GM21381 (cell line): ENCODE data around the gene CCDC40.
"Not testable (repeated sequence)": the region's sequence is repeated elsewhere in the genome, so short reads cannot be mapped to it uniquely, and the experiment has no call there.

ENCODE experiments used
- ATAC-seq: cut with Tn5 transposase; IDR thresholded peaks from one replicate; pipeline ENCODE4 v1.9.1; 2021; ENCODE audit warnings: mild to moderate bottlenecking, moderate library complexity; ENCODE audit not compliant: unreplicated experiment

Gene CCDC40

DNA sequence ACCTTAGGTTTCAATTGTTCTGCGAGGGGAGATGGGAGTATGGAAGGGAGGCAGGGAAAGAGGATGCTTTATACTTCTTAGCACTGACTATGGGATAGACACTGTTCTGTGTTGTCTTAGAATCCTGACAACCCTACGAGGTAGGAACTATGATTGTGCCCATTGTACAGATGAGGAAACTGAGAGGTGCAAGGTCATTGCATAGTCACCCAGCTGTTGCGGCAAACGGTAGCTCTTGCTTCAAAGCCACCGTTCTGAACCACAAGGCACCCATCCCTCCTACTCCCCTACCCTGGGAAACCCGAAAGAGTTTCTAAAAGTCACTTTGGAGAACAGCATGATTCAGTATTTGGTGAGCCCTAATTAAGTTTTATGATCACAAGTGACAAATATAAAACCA lies 7.5 kb downstream of the CCDC40 start:
- ATAC-seq, result no peak

- ATAC-seq, result no peak
These were observed 9.3 kb downstream of the CCDC40 start for GRCh38 chr17:80045703-80046102.

DNA sequence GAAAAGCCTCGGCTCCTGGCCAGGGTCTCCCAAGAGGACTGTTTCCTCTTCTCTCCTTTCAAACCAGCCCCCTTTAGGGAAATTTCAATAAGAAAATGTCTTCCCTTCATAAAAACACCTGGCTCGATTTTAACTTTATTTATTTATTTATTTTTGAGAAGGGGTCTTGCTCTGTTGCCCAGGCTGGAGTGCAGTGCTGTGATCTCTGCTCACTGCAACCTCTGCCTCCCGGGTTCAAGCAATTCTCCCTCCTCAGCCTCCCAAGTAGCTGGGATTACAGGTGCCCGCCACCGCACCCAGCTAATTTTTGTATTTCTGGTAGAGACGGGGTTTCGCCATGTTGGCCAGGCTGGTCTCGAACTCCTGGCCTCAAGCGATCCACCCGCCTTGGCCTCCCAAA lies 10.3 kb downstream of the CCDC40 start:
- not testable (repeated sequence) for ATAC-seq

DNA sequence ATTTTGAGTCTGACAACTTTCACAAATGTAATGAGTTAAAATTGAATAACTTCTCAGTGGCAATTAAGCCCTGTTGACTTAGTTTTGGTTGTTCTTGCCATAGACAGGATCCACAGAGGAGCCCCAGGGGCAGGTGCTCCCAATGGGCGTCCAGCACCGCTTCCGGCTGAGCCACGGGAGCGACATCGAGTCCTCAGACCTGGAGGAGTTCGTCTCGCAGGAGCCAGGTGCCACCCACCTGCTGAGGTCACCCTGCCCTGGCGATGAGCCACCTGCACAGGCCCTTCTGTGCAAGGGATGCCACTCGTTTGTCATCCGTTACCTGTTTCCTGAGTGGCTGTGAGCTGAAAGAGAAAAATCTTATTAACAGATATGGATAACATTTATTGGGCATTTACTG lies 10.7 kb downstream of the CCDC40 start:
- no peak for ATAC-seq

DNA sequence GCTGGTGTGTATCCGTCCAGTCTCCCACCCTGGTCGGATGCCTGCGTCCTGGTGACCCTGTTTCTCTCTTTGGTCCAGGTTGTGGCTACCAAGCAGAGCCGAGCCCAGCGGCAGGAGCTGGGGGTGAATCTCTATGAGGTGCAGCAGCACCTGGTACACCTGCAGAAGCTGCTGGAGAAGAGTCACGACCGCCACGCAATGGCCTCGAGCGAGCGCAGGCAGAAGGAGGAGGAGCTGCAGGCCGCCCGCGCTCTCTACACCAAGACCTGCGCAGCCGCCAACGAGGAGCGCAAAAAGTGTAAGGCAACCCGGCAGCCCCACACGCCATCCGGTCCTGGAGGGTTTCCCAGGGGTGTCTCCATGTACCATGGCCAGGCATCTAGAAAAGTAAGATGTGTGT lies 13.5 kb downstream of the CCDC40 start:
- ATAC-seq, result no peak

GRCh38 chr17:80050706-80051105 lies 14.3 kb downstream of the CCDC40 start:
- ATAC-seq, result no peak

DNA sequence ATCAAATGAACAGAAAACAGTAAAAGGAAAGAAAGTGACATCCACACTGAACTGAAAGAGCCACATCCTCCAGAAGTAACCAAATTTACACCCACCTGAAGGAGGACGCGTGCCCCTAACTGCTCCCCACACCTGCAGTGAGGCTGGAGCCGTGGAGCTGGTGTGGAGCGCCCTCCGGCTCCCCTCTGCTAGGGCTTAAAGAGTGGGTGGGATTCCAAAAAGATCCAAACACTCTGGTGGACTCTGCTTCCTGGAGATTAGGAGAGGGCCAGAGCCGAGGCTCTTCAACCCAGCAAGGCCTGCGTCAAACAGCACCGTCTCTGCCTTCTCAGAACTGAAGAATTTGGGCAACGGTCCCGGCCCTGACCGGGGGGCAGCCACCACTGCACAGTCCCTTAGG lies 15.2 kb downstream of the CCDC40 start:
- no peak for ATAC-seq

- ATAC-seq, result no peak
These were observed 16.7 kb downstream of the CCDC40 start for GRCh38 chr17:80053102-80053501.

DNA sequence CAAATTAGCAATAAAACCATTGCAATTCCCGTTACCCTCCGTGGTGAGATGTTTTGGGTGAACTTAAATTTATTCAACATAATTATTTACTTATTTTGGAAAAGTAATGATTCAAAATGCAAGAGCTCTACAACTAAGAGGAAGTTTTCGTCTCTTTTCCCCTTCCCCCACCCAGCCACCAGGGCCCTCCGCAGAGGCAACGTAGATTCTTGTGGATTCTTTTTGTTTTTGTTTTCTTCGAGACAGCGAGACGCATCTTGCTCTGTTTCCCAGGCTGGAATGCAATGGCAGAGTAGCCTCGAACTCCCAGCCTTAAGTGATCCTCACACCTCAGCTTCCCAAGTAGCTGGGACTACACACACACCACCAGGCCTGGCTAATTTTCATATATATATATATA lies 19.2 kb downstream of the CCDC40 start:
- ATAC-seq, result no peak

- no peak for ATAC-seq
These were observed 22.0 kb downstream of the CCDC40 start for GRCh38 chr17:80058311-80058955.

DNA sequence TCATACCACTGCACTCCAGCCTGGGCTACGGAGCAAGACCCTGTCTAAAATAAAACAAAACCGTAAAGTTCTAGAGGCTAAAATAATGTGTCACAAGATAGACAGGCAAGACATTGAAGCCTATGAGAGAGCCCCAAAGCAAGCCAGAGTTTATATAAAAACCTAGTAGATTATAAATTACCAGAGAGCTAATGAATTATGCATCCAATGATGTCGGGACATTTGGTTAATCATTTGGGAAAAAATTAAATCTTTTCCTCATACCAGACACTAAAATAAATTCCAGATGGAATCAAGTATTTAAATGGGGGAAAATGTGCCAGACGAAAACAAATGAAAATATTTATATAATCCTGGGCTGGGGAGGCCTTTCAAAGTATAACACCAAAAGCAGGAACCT lies 24.2 kb downstream of the CCDC40 start:
- ATAC-seq, result no peak

DNA sequence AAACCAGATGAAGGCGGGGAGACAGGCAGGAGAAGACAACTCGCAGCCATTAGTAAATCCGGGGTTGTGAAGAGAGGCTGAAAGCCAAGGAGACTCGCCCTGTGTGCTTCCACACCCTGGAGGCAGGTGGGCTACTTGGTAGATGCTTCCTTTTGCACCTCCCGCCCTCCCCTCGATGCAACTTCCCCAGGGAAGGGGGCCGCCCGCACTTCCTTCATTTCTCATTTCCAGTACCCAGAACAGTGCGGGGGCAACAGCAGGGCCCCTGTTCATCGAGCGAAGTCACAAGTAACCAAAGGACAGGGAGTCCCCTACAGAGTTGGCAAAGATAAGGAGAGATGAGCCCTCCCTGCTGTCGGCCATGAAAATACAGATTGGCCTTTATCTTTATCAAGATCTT lies 25.0 kb downstream of the CCDC40 start:
- ATAC-seq, result no peak

DNA sequence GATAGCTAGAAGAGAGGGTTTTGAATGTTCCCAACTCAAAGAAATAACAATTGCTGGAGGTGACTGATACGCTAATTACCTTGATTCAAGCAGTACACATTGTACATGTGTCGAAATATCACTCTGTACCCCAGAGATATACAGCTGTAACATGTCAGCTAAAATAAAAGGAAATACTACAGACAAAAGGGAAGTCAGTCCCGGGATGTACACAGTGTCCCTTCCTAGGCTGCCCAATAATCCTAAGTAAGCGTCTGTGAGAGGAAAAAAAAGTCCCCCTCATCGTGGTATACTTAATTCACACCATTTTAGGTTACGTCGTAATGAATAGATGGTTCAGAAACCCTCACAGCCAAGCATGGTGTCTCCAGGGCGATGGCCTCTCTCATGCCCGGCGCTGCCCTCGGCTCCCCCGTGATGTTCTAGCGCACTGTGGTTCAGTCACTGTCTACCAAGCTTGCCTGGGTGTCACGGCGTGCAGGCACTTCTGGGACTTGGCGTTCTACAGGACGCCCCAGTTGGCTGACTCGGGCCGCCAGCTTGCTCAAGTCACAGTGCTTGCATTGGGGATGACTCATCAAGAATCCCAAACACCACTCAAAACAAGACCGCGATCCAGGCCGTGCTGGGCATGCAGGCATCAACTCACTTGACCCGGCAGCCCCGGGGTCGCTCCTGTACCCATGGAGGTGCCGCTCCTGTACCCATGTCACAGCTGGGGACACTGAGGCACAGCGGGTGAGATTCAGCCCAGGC lies 27.6 kb downstream of the CCDC40 start:
- no peak for ATAC-seq

DNA sequence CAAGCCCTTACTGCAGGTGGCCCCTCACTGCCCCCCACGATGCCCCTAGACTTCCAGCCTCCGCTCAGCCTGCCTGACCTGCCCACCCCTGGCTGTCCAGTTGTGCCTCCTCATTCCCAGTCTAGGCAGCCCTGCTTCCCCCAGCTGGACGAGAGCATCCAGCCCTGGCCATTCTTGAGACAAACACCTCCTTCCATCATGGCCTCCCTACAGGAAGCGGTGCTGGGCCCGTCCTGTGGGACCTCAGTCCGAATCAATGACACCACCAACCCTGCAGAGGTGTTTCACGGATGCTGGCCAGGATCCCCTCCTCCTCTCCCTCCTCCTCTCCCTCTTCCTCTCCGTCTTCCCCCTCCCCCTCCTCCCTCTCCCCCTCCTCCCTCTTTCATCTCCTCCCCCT lies 28.3 kb downstream of the CCDC40 start:
- no peak for ATAC-seq

DNA sequence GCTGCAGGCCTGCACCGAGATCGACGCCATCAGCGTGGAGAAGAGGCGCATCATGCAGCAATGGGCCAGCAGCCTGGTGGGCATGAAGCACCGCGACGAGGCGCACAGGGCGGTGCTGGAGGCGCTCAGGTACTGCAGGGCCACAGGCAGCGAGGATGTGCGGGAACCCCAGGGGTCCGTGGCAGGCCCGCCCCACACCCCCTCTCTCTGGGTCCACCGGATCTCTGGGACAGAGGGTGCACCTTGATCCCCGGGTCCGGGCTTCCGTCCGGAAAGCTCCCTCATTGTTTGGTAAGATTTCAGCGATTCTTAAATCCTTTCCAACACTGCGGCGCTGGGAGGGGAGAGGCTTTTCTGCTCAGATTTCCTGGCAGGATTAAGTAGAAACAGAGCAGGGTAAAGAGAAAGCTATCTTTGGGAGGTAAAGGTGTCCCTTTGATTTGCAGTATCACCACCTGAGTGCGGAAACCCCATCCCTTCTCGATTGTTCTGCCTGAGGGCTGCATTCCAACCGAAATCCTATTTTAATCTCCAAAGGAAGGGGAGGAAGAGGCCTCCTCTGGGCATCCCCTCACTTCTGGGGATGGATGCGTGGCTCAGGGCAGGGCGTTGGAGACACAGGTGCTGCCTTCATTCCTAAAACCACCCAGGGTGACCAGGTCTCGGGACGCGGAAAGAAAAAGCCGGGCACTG lies 29.2 kb downstream of the CCDC40 start:
- ATAC-seq, result no peak

GRCh38 chr17:80067393-80067986 lies 31.0 kb downstream of the CCDC40 start:
- ATAC-seq, result no peak

DNA sequence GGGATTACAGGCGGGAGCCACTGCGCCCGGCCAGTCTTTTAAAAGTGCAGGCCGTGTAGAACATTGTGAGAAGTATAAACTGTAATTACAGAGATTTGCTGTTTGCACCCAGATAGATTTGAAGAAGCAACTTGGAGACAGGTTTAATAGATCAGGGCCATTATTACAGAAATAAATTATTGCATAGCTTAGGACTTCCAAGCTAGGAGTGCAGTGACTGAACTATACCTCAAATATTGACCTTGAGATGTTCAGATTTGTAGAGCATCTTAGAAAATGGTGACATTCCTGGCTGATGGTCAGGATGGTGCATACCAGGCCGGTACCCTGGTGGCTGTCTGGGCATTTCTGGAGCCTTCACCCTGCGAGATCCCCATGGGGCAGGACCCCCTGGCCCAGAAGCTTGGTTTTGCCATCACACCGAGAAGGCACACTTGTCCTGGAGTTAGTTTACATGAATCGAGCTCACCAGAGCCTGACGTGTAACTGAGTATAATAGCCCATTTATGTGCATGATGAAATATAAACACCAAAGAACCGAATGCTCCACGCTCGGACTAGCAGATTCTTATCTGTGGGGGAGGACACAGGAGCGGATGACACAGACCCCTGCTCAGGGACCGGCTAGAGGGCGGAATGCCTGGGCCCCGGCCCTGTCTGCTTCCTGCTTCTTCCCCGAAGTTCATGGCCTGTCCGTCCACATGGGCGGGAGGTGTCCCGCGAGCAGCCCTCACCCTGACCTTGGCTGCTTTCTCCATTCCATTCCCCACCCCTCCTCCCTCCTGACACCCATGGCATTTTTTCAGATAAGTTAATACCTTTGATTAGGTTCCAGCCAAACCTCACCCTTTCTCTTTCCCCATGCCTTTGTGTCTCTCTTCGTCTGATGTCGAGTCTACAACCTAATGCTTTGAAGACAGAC lies 32.1 kb downstream of the CCDC40 start:
- ATAC-seq, result no peak

DNA sequence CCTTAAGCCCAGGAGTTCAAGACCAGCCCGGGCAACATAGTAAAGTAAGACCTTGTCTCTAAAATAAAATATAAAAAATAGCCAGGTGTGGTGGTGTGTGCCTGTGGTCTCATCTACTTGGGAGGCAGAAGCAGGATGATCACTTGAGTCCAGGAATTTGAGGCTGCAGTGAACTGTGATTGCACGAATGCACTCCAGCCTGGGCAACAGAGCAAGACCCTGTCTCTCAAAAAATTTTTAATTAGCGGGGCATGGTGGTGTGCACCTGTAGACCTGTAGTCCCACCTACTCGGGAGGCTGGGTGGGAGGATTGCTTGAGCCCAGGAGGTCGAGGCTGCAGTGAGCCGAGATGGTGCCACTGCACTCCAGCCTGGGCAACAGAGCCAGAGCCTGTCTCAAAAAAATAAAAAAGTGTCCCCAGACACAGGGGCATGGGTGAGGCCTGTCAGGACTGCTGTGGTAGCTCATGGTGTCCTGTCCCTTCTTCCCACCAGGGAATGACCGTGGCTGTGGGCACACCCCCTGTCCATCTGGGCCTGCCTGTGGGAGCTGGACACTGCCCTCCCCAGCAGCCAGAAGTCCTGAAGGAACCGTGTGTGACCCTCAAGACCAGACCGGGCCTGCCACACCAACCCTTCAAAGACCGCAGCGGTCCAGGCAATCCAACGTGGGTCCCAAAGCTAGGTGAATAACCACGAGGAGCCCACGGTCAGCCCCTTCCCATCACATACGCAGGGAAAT lies 34.1 kb downstream of the CCDC40 start:
- ATAC-seq, result no peak

GRCh38 chr17:80071116-80071841 lies 34.8 kb downstream of the CCDC40 start:
- ATAC-seq, result no peak
